ENCODE data around the gene DTNB. TPM values are rescaled to one million over a fixed set of nuclear protein-coding genes. Genes with fewer than 3 reads are reported as not detected.
A peak's percentile ranks its signal among the peaks of the same experiment; 100 is the strongest.

The DTNB gene
- total RNA-seq, 1 donor from 2014 or later, result 8.5 TPM

DNA sequence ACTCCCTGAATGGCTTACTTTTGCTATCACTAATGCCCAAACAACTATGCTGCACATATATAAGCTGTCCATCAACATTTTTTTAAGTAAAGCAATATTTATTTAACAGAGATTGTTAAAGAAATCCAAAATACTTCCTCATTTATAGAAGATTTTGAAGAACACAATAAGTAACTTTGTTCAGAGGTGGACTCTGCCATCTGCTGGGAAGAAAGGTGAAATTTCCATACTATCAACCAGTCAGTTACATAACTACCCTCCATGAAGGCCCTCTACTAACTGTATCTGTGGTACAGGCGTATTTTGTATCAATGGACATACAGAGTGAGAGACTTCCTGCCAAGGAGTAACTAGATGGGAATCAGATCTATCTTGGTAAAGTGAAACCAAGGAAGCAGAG is 106.0 kb downstream of the DTNB start:
- no peaks in the 10 kb centered on the region for H3K27me3 Mint-ChIP-seq (ENCODE audit: low read depth)
- H3K9me3 Mint-ChIP-seq (ENCODE audit: low read depth), result no peaks in the 10 kb centered on the region
- H3K27ac Mint-ChIP-seq (ENCODE audit: unreplicated experiment), result no peak overlapping the region
- no peaks in the 10 kb centered on the region for H3K36me3 Mint-ChIP-seq (ENCODE audit: low read depth)
- TF ChIP-seq, protein P1, sequence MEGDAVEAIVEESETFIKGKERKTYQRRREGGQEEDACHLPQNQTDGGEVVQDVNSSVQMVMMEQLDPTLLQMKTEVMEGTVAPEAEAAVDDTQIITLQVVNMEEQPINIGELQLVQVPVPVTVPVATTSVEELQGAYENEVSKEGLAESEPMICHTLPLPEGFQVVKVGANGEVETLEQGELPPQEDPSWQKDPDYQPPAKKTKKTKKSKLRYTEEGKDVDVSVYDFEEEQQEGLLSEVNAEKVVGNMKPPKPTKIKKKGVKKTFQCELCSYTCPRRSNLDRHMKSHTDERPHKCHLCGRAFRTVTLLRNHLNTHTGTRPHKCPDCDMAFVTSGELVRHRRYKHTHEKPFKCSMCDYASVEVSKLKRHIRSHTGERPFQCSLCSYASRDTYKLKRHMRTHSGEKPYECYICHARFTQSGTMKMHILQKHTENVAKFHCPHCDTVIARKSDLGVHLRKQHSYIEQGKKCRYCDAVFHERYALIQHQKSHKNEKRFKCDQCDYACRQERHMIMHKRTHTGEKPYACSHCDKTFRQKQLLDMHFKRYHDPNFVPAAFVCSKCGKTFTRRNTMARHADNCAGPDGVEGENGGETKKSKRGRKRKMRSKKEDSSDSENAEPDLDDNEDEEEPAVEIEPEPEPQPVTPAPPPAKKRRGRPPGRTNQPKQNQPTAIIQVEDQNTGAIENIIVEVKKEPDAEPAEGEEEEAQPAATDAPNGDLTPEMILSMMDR (IDR thresholded peaks at IDR 0.05), result peak; percentile 84
- no peak overlapping the region for H3K4me3 Mint-ChIP-seq (ENCODE audit: unreplicated experiment)
- DNase-seq (ENCODE audit: low spot score), result no peak
- peaks cover 9% of the 10 kb centered on the region for H3K4me1 Mint-ChIP-seq (ENCODE audit: low read depth)

DNA sequence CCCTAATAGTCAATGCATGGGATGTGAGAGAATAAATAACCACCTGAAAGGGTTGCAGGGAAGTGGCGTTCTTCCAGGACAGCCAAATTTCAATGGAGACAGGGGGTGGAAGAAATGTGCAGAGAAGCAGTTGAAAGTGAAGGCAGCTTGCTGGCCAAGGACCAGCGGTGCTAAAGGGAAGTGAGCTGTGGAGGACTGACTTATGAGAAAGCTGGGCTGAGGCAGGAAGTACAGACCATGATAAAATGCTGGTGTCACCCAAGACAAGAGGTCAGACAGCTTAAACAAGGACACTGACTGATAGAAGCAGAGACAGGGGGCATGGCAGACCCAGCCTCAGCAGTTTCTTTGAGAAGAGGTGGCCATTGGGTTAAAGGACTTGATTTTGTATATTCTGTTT is 106.7 kb downstream of the DTNB start:
- Mint-ChIP-seq H3K27me3 (ENCODE audit: low read depth) (no peaks in the 10 kb centered on the region), H3K4me1 (ENCODE audit: low read depth) (peaks cover 9% of the 10 kb centered on the region), H3K27ac (ENCODE audit: unreplicated experiment) (no peak overlapping the region), H3K4me3 (ENCODE audit: unreplicated experiment) (no peak overlapping the region), H3K9me3 (ENCODE audit: low read depth) (no peaks in the 10 kb centered on the region), H3K36me3 (ENCODE audit: low read depth) (no peaks in the 10 kb centered on the region)
- DNase-seq (ENCODE audit: low spot score), result no peak
- TF ChIP-seq, protein P1 (IDR thresholded peaks at IDR 0.05), result no peak

DNA sequence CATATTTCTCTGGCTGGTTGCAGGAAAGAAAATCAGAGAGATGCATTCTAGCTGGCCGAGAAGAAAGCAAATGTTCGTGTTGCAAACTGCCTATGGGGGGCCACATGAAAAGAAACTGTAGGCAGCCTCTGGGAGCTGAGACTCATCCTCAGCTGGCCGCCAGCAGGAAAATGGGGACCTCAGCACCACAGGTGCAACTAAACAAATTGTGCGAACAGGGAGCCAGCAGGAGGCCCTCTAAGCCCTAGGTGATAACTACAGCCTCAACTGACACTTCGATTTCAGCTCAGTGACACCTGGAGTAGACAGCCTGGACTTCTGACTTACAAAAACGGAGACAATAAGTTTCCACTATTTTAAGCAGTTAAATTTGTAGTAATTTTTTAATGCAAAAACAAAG is 107.3 kb downstream of the DTNB start:
- Mint-ChIP-seq H3K4me3 (ENCODE audit: unreplicated experiment) (no peak overlapping the region), H3K4me1 (ENCODE audit: low read depth) (peaks cover 9% of the 10 kb centered on the region), H3K27ac (ENCODE audit: unreplicated experiment) (no peak overlapping the region), H3K36me3 (ENCODE audit: low read depth) (no peaks in the 10 kb centered on the region), H3K27me3 (ENCODE audit: low read depth) (no peaks in the 10 kb centered on the region), H3K9me3 (ENCODE audit: low read depth) (no peaks in the 10 kb centered on the region)
- DNase-seq (ENCODE audit: low spot score), result no peak
- TF ChIP-seq, protein P1 (IDR thresholded peaks at IDR 0.05), result no peak

DNA sequence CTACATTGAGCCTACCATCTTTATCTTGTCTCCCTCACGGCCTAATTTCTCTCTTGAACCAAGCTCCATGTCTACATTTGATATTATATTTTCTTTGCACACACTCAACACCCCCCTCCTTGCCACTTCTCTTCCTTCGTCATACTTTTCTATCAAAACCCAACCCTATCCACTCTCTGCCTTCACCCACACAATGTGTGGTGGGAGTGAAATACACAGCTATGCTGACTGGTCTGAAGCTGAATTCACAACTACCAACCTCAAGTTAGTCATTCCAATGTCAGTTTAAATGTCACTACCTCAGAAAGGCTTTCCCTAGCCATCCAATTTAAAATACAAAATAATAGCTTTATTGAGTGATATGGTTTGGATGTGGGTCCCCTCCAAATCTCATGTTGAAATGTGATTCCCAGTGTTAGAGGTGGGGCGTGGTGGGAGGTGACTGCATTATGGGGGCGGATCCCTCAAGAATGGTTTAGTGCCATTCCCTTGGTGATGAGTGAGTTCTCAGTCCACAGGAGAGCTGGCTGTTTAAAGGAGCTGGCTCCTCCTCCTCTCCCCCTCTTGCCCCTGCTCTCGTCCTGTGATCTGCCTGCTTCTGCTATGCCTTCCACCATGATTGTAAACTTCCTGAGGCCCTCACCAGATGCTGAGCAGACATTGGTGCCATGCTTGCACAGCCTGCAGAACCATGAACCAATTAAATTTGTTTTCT is 112.1 kb downstream of the DTNB start:
- no peaks in the 10 kb centered on the region for H3K27me3 Mint-ChIP-seq (ENCODE audit: low read depth)
- TF ChIP-seq, protein P1 (IDR thresholded peaks at IDR 0.05), result no peak
- no peaks in the 10 kb centered on the region for H3K9me3 Mint-ChIP-seq (ENCODE audit: low read depth)
- no peak overlapping the region for H3K27ac Mint-ChIP-seq (ENCODE audit: unreplicated experiment)
- peaks cover 21% of the 10 kb centered on the region for H3K4me1 Mint-ChIP-seq (ENCODE audit: low read depth)
- no peak overlapping the region for H3K4me3 Mint-ChIP-seq (ENCODE audit: unreplicated experiment)
- no peak for DNase-seq (ENCODE audit: low spot score)
- no peaks in the 10 kb centered on the region for H3K36me3 Mint-ChIP-seq (ENCODE audit: low read depth)

DNA sequence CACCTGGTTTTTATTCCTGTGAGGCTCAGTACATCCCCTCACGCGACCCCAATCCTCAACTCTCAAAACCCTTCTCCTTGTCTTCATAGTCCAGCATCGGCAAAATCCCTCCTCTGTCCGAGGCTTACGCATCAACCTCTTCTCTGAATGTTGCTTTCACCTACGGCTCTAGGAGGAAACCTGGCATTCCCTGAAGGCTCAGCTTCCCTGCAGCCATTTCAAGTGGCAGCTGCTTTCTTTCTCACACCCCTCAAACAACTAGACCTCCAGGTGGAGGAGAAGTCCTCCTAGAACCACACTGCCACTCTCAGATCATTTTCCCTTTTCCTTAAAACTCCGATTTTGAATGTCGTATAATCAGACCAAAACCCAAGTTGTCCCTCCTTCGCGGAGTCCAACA is 114.2 kb downstream of the DTNB start:
- no peaks in the 10 kb centered on the region for H3K9me3 Mint-ChIP-seq (ENCODE audit: low read depth)
- no peak overlapping the region for H3K4me3 Mint-ChIP-seq (ENCODE audit: unreplicated experiment)
- TF ChIP-seq, protein P1 (IDR thresholded peaks at IDR 0.05), result no peak
- no peaks in the 10 kb centered on the region for H3K36me3 Mint-ChIP-seq (ENCODE audit: low read depth)
- H3K27ac Mint-ChIP-seq (ENCODE audit: unreplicated experiment), result no peak overlapping the region
- peaks cover 21% of the 10 kb centered on the region for H3K4me1 Mint-ChIP-seq (ENCODE audit: low read depth)
- no peaks in the 10 kb centered on the region for H3K27me3 Mint-ChIP-seq (ENCODE audit: low read depth)
- no peak for DNase-seq (ENCODE audit: low spot score)
